ENCODE results near the gene EFNB2. TPM values are rescaled to one million over a fixed set of nuclear protein-coding genes. Genes with fewer than 3 reads are reported as not detected.

The EFNB2 gene
- total and polyA plus RNA-seq, 9 of the 15 experiments (the other 6 are each of a cell fraction or from before 2014, with no cell fraction given), result 0.01 to 0.29 (median 0.18) TPM

DNA sequence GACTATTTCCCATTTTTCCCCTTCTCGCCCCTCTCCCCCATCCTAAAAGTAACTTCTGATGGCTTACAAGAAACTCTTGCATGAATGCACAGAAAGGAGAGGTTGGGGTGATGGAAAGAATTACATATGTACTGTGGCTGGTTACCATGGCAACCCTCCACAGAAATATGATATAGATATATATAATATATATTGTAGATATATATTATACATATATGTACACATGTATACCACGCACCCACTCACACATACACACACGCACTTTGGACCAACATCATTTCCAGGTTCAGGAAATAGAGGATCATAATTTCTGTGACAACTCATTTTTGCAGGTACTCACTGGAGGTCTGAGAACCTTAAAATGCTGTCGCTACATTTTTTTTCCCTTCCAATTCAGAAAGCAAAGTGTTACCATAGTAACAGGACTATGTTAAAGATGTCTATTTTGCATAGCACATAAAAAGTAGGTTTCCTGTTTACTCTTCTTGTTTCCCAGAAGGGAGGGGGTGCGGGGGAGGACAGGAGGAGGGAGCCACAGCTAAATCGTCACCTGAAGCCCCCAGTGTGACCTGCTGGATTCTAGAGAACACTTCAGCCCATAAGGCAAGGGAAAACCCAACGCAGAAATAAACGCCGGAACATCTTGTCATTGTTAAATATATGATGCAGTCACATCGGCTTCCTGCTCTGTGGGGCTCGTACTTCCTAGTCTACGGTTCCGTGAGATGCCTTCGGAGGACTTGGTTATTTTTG is 44.7 kb downstream of the EFNB2 start:
- Histone ChIP-seq H3K4me3 (no peak overlapping the region), H3K9ac (ENCODE audit: insufficient read depth in 1 of 2, low read depth in 2 of 2, low read length in 2 of 2) (no peak overlapping the region)
- BruUV-seq (replicated peaks), result no TSS peak

DNA sequence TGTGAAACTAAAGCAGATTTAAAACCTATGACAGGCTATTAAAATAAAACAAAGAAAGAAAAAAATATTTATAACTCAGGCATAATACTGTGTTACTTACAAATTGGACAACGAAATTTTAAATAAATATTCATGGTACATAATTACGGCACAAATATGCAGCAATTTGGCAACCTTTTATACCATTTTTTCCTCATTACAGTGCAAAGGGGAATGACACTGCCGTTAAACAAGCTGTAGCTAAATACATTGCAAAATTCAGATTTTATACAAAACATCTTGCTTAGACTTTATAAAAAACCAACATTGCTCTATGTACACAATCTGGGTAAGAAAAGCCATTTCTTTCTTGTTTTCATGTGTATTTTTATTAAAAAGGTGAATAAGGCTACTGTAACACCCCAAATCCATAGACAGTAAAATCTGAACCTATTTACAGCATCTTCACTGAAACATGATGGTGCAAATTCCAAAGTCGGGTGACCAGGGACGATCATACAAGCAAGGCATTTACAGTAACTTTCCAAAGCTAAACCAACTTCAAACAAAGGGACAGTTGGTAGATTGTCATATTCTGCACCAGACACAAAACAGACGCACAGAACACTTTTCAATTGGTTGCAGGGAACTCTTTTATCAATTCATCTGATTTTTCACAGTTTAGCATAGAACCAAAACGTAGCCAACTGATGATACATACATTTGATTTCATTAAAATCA is 45.5 kb downstream of the EFNB2 start:
- Histone ChIP-seq H3K27me3 (ENCODE audit: control insufficient read depth in 2 of 2, insufficient read depth in 2 of 2, low read length in 2 of 2) (peaks cover 0 to 10% of the 10 kb centered on the region in 2 experiments; a peak in 2 of 5 replicates), H2AFZ (ENCODE audit: low read depth, low read length) (no peak overlapping the region), H4K20me1 (replicated peaks; ENCODE audit: control insufficient read depth, insufficient read depth, low read length) (no peaks in the 10 kb centered on the region), H3K4me1 (replicated peaks in 1 of 2; ENCODE audit: control insufficient read depth in 2 of 2, insufficient read depth in 2 of 2, low read length in 2 of 2) (no peaks in the 10 kb centered on the region; a peak in 1 of 5 replicates), H3K9me1 (ENCODE audit: control insufficient read depth, insufficient read depth, low read length) (no peaks in the 10 kb centered on the region), H3K4me3 (no peak overlapping the region), H3K79me2 (ENCODE audit: control insufficient read depth, insufficient read depth, low read length) (no peaks in the 10 kb centered on the region), H3K36me3 (ENCODE audit: control insufficient read depth, insufficient read depth, low read length) (no peaks in the 10 kb centered on the region), H3K4me2 (ENCODE audit: insufficient read depth, low read length) (no peak overlapping the region), H3K9ac (ENCODE audit: insufficient read depth in 1 of 2, low read depth in 2 of 2, low read length in 2 of 2) (no peak overlapping the region), H3K9me3 (replicated peaks; ENCODE audit: control insufficient read depth, insufficient read depth, low read depth, low read length) (no peaks in the 10 kb centered on the region), H3K27ac (ENCODE audit: extremely low read depth, low read depth, low read length) (no peak overlapping the region)
- in situ Hi-C loops (cut with MboI), result no loop called here
- FAIRE-seq, result no peak
- ChIA-PET CTCF (ENCODE audit: low intra/inter-chr PET ratio) (no interaction called here), POLR2A (no interaction called here)
- no peak for ATAC-seq
- no peak for DNase-seq (ENCODE audit: extremely low read depth in 1 of 4, low spot score in 3 of 4)
- 0% methylated on average over 7 of the region's 7 CpGs for WGBS (ENCODE audit: insufficient coverage, low coverage, missing lambda C conversion rate)
- BruUV-seq (replicated peaks), result no TSS peak
- intact Hi-C loops (cut with micrococcal nuclease), result no loop called here
- TF ChIP-seq ZFP1 (CRISPR knock-in tag; IDR thresholded peaks at IDR 0.05), result no peak
- TF ChIP-seq ZBTB5 (IDR thresholded peaks at IDR 0.05), result no peak
- TF ChIP-seq RBM17 (IDR thresholded peaks at IDR 0.05; ENCODE audit: borderline replicate concordance, low read depth, low read length), result no peak
- no peak for TF ChIP-seq GTF2F1 (IDR thresholded peaks at IDR 0.05; ENCODE audit: low read depth, low read length)
- no peak for TF ChIP-seq ZNF668 (CRISPR knock-in tag; IDR thresholded peaks at IDR 0.05)
- TF ChIP-seq PHF8 (IDR thresholded peaks at IDR 0.05; ENCODE audit: borderline replicate concordance, low read length), result no peak
- TF ChIP-seq ZNF140 (CRISPR knock-in tag; IDR thresholded peaks at IDR 0.05), result no peak
- TF ChIP-seq HNRNPUL1 (IDR thresholded peaks at IDR 0.05; ENCODE audit: low read length), result no peak
- TF ChIP-seq, protein P1, sequence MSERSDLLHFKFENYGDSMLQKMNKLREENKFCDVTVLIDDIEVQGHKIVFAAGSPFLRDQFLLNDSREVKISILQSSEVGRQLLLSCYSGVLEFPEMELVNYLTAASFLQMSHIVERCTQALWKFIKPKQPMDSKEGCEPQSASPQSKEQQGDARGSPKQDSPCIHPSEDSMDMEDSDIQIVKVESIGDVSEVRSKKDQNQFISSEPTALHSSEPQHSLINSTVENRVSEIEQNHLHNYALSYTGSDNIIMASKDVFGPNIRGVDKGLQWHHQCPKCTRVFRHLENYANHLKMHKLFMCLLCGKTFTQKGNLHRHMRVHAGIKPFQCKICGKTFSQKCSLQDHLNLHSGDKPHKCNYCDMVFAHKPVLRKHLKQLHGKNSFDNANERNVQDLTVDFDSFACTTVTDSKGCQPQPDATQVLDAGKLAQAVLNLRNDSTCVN (CRISPR knock-in tag; IDR thresholded peaks at IDR 0.05), result no peak
- no peak for TF ChIP-seq NELFE (IDR thresholded peaks at IDR 0.05; ENCODE audit: insufficient read depth, insufficient read length)
- TF ChIP-seq HDAC2 (IDR thresholded peaks at IDR 0.05), result no peak
- no peak for TF ChIP-seq SMARCA4 (IDR thresholded peaks at IDR 0.05)

More for the DNA sequence above, 44.7 kb downstream of the EFNB2 start:
- 8% methylated on average over 12 of the region's 14 CpGs for WGBS (ENCODE audit: insufficient coverage, low coverage, missing lambda C conversion rate)
- FAIRE-seq (no peak), ATAC-seq (no peak), DNase-seq (ENCODE audit: extremely low read depth in 1 of 4, low spot score in 3 of 4) (no peak)
- POLR2A ChIA-PET, result no interaction called here
- Histone ChIP-seq H3K4me1 (replicated peaks in 1 of 2; ENCODE audit: control insufficient read depth in 2 of 2, insufficient read depth in 2 of 2, low read length in 2 of 2) (no peaks in the 10 kb centered on the region; a peak in 1 of 5 replicates), H3K9me3 (replicated peaks; ENCODE audit: control insufficient read depth, insufficient read depth, low read depth, low read length) (no peaks in the 10 kb centered on the region), H3K79me2 (ENCODE audit: control insufficient read depth, insufficient read depth, low read length) (no peaks in the 10 kb centered on the region), H3K27ac (ENCODE audit: extremely low read depth, low read depth, low read length) (no peak overlapping the region), H4K20me1 (replicated peaks; ENCODE audit: control insufficient read depth, insufficient read depth, low read length) (no peaks in the 10 kb centered on the region), H3K36me3 (ENCODE audit: control insufficient read depth, insufficient read depth, low read length) (no peaks in the 10 kb centered on the region), H3K27me3 (ENCODE audit: control insufficient read depth in 2 of 2, insufficient read depth in 2 of 2, low read length in 2 of 2) (peaks cover 0 to 10% of the 10 kb centered on the region in 2 experiments; a peak in 2 of 5 replicates), H3K4me2 (ENCODE audit: insufficient read depth, low read length) (no peak overlapping the region), H3K9me1 (ENCODE audit: control insufficient read depth, insufficient read depth, low read length) (no peaks in the 10 kb centered on the region), H2AFZ (ENCODE audit: low read depth, low read length) (no peak overlapping the region)
- intact Hi-C loops (cut with micrococcal nuclease) (no loop called here), in situ Hi-C loops (cut with MboI) (no loop called here)
- CTCF ChIA-PET (ENCODE audit: low intra/inter-chr PET ratio), result no interaction called here
- TF ChIP-seq RFX1 (IDR thresholded peaks at IDR 0.05), result peak; percentile 71
- no peak for TF ChIP-seq BRD9 (IDR thresholded peaks at IDR 0.05; ENCODE audit: low read depth, partially characterized antibody)

All from K562 (cell line).